H9 (cell line): ENCODE results near the gene NRBF2. TPM values are rescaled to one million over a fixed set of nuclear protein-coding genes. Genes with fewer than 3 reads are reported as not detected.

ENCODE experiments used
- DNase-seq: peaks from one replicate; pipeline ENCODE4 v3.0.0-alpha.2; 2017
- H2AFZ ChIP-seq: one replicate; pipeline ENCODE4 v1.6.1; 2013; ENCODE audit warnings: mild to moderate bottlenecking, low read length, control low read depth, moderate library complexity
- H2AK5ac ChIP-seq: 2 replicates; pipeline ENCODE4 v1.6.1; 2013; ENCODE audit warnings: low read length, control low read depth, mixed read lengths; ENCODE audit not compliant: insufficient read length
- H2BK120ac ChIP-seq: one replicate; pipeline ENCODE4 v1.6.1; 2013; ENCODE audit warnings: low read depth, mild to moderate bottlenecking, low read length, control low read depth, inconsistent platforms; ENCODE audit not compliant: poor library complexity, severe bottlenecking
- H2BK12ac ChIP-seq: 2 replicates; pipeline ENCODE4 v1.6.1; 2013; ENCODE audit warnings: low read length, control low read depth, mixed read lengths, low read depth; ENCODE audit not compliant: insufficient read length
- H2BK15ac ChIP-seq: 2 replicates; pipeline ENCODE4 v1.6.1; 2013; ENCODE audit warnings: low read depth, low read length, control low read depth
- H2BK20ac ChIP-seq: one replicate; pipeline ENCODE4 v1.6.1; 2013; ENCODE audit warnings: low read depth, mild to moderate bottlenecking, low read length, control low read depth, inconsistent platforms; ENCODE audit not compliant: poor library complexity, severe bottlenecking
- H2BK5ac ChIP-seq: 2 replicates; pipeline ENCODE4 v1.6.1; 2013; ENCODE audit warnings: low read length, control low read depth, mixed read lengths; ENCODE audit not compliant: insufficient read length
- H3K14ac ChIP-seq: 2 replicates; pipeline ENCODE4 v1.6.1; 2013; ENCODE audit warnings: low read length, control low read depth; ENCODE audit not compliant: insufficient read depth
- H3K18ac ChIP-seq: 2 replicates; pipeline ENCODE4 v1.6.1; 2013; ENCODE audit warnings: low read depth, mild to moderate bottlenecking, mixed read lengths, low read length, control low read depth; ENCODE audit not compliant: insufficient read length
- H3K23ac ChIP-seq: 2 replicates; pipeline ENCODE4 v1.6.1; 2013; ENCODE audit warnings: low read length, control low read depth, mixed read lengths, low read depth; ENCODE audit not compliant: insufficient read length
- H3K23me2 ChIP-seq: 2 replicates; pipeline ENCODE4 v1.6.1; 2013; ENCODE audit warnings: low read depth, mild to moderate bottlenecking, mixed read lengths, low read length, control low read depth; ENCODE audit not compliant: insufficient read length, poor library complexity, severe bottlenecking
- H3K27ac ChIP-seq: 2 replicates; pipeline ENCODE4 v1.5.1; 2013; ENCODE audit warnings: low read length, control low read depth, mixed read lengths, low read depth; ENCODE audit not compliant: insufficient read length
- H3K27me3 ChIP-seq: 2 replicates; pipeline ENCODE4 v1.6.1; 2013; ENCODE audit warnings: low read length, control low read depth, inconsistent platforms; ENCODE audit not compliant: insufficient read depth
- H3K4ac ChIP-seq: 2 replicates; pipeline ENCODE4 v1.6.1; 2013; ENCODE audit warnings: low read depth, mild to moderate bottlenecking, control low read depth, inconsistent platforms, low read length, moderate library complexity
- H3K4me1 ChIP-seq: 2 replicates; pipeline ENCODE4 v1.6.1; 2013; ENCODE audit warnings: low read length, control low read depth, inconsistent platforms; ENCODE audit not compliant: insufficient read depth
- H3K4me2 ChIP-seq: 2 replicates; pipeline ENCODE4 v1.6.1; 2013; ENCODE audit warnings: low read length, control low read depth, mixed read lengths; ENCODE audit not compliant: insufficient read length, insufficient read depth
- H3K56ac ChIP-seq: 2 replicates; pipeline ENCODE4 v1.6.1; 2013; ENCODE audit warnings: low read depth, mild to moderate bottlenecking, mixed read lengths, low read length, control low read depth; ENCODE audit not compliant: insufficient read length
- H3K79me1 ChIP-seq: 2 replicates; pipeline ENCODE4 v1.6.1; 2013; ENCODE audit warnings: low read depth, mild to moderate bottlenecking, moderate library complexity, low read length, control low read depth, inconsistent platforms; ENCODE audit not compliant: insufficient read depth, poor library complexity, severe bottlenecking
- H3K79me2 ChIP-seq: 2 replicates; pipeline ENCODE4 v1.6.1; 2013; ENCODE audit warnings: low read length, control low read depth, inconsistent platforms; ENCODE audit not compliant: insufficient read depth
- H3K9ac ChIP-seq: 2 replicates; pipeline ENCODE4 v1.6.1; 2013; ENCODE audit warnings: low read length, control low read depth, mixed read lengths; ENCODE audit not compliant: insufficient read length; ENCODE audit errors: extremely low read depth
- H3K9me3 ChIP-seq: one replicate; pipeline ENCODE4 v1.6.1; 2013; ENCODE audit warnings: low read depth, low read length, inconsistent platforms; ENCODE audit not compliant: control insufficient read depth
- H3T11ph ChIP-seq: one replicate; pipeline ENCODE4 v1.6.1; 2013; ENCODE audit warnings: mild to moderate bottlenecking, low read length, control low read depth, inconsistent platforms
- H4K20me1 ChIP-seq: one replicate; pipeline ENCODE4 v1.6.1; 2013; ENCODE audit not compliant: control insufficient read depth, insufficient read length, insufficient read depth
- H4K5ac ChIP-seq: 2 replicates; pipeline ENCODE4 v1.6.1; 2013; ENCODE audit warnings: low read depth, mild to moderate bottlenecking, mixed read lengths, low read length, control low read depth; ENCODE audit not compliant: insufficient read length
- H4K8ac ChIP-seq: replicated peaks from 2 replicates; pipeline ENCODE4 v1.6.1; 2013; ENCODE audit warnings: low read length, control low read depth, mixed read lengths, low read depth; ENCODE audit not compliant: insufficient read length
- H4K91ac ChIP-seq: 2 replicates; pipeline ENCODE4 v1.6.1; 2013; ENCODE audit warnings: low read depth, mild to moderate bottlenecking, moderate library complexity, mixed read lengths, low read length, control low read depth; ENCODE audit not compliant: insufficient read length
- H3K27ac Mint-ChIP-seq, 3 experiments: 2 replicates in 2 of 3; 3 replicates in 1 of 3; pipeline ENCODE4 v1.8.0; 2020 to 2021; ENCODE audit warnings: mixed read lengths in 3 of 3, mild to moderate bottlenecking in 1 of 3, moderate library complexity in 1 of 3
- H3K27me3 Mint-ChIP-seq: 2 replicates; pipeline ENCODE4 v1.8.0; 2021; ENCODE audit warnings: low read depth, mild to moderate bottlenecking, moderate library complexity, mixed read lengths
- H3K36me3 Mint-ChIP-seq, 3 experiments: 2 replicates in 2 of 3; 3 replicates in 1 of 3; pipeline ENCODE4 v1.8.0; 2020 to 2021; ENCODE audit warnings: low read depth in 3 of 3, mixed read lengths in 3 of 3; ENCODE audit not compliant: insufficient read depth in 1 of 3
- H3K4me1 Mint-ChIP-seq, 2 experiments: 2 replicates each; pipeline ENCODE4 v1.8.0; 2020; ENCODE audit warnings: mixed read lengths in 2 of 2
- H3K4me3 Mint-ChIP-seq, 2 experiments: 2 replicates in 1 of 2; 3 replicates in 1 of 2; pipeline ENCODE4 v1.8.0; 2020 to 2021; ENCODE audit warnings: mild to moderate bottlenecking in 2 of 2, mixed read lengths in 2 of 2, moderate library complexity in 1 of 2
- H3K9me3 Mint-ChIP-seq, 2 experiments: 2 replicates in 1 of 2; 3 replicates in 1 of 2; pipeline ENCODE4 v1.8.0; 2020; ENCODE audit warnings: mild to moderate bottlenecking in 2 of 2, mixed read lengths in 2 of 2, moderate library complexity in 1 of 2
- CTCF ChIP-seq: fragments of 200-600 bp; sonication (generic); conservative IDR thresholded peaks from 3 replicates; pipeline ENCODE4 v1.8.0; 2021; ENCODE audit warnings: antibody characterized with exemption, mild to moderate bottlenecking
- WGBS: extraction: QIAGEN DNeasy Blood & Tissue Kit; methylation state at CpG from one replicate; pipeline ENCODE4 v1.1.7; 2013; ENCODE audit warnings: missing lambda C conversion rate, low lambda C conversion rate, mixed read lengths; ENCODE audit not compliant: insufficient read length; ENCODE audit errors: extremely low coverage; 5-methylcytosine and 5-hydroxymethylcytosine counted together
- total RNA-seq: library from RNA; stranded (reverse); gene quantifications from 2 replicates; pipeline ENCODE4 v1.2.1, GENCODE V29; 2021

Gene NRBF2
- total RNA-seq, 1 experiment from 2014 or later, result 30.1 TPM

- Mint-ChIP-seq H3K4me1 (peaks cover 4 to 5% of the 10 kb centered on the region in 2 experiments; a peak in 3 of 4 replicates), H3K27ac (peak overlapping the region in 2 of 3 experiments; percentile 17 to 30; a peak in 3 of 7 replicates), H3K27me3 (no peaks in the 10 kb centered on the region; the same call in 1 of the 2 replicates), H3K9me3 (no peaks in the 10 kb centered on the region; a peak in 1 of 5 replicates), H3K4me3 (no peak overlapping the region), H3K36me3 (peaks cover 6 to 27% (median 11%) of the 10 kb centered on the region in 3 experiments; a peak in 5 of 7 replicates)
- H3K79me2 ChIP-seq, result no peaks in the 10 kb centered on the region
- DNase-seq, result no peak
- no peak overlapping the region for H2BK15ac ChIP-seq
- no peak overlapping the region for H4K5ac ChIP-seq
- no peaks in the 10 kb centered on the region for H3K79me1 ChIP-seq
- H3K14ac ChIP-seq, result no peak overlapping the region
- no peak overlapping the region for H4K8ac ChIP-seq
- no peak overlapping the region for H3K9ac ChIP-seq
- H3K27ac ChIP-seq, result no peak overlapping the region
- no peak overlapping the region for H3K4me2 ChIP-seq
- no peak overlapping the region for H3K18ac ChIP-seq
- H3K4ac ChIP-seq, result no peak overlapping the region
- no peak overlapping the region for H2BK20ac ChIP-seq
- no peak overlapping the region for H3T11ph ChIP-seq
- H2BK5ac ChIP-seq, result no peak overlapping the region
- H2AK5ac ChIP-seq, result no peak overlapping the region
- no peak overlapping the region for H3K23ac ChIP-seq
- TF ChIP-seq CTCF, result no peak
- H4K91ac ChIP-seq, result no peak overlapping the region
- no peak overlapping the region for H2AFZ ChIP-seq
- H3K4me1 ChIP-seq, result no peaks in the 10 kb centered on the region
- no peaks in the 10 kb centered on the region for H3K27me3 ChIP-seq
- no peak overlapping the region for H2BK120ac ChIP-seq
- no peaks in the 10 kb centered on the region for H3K23me2 ChIP-seq
- no CpG with 5 or more reads among the region's 2 CpGs for WGBS
- no peak overlapping the region for H3K56ac ChIP-seq
- no peaks in the 10 kb centered on the region for H4K20me1 ChIP-seq
- no peaks in the 10 kb centered on the region for H3K9me3 ChIP-seq
- H2BK12ac ChIP-seq, result no peak overlapping the region
Measured at GRCh38 chr10:63161592-63161991, 28.5 kb downstream of the NRBF2 start.
